Caco-2 (cell line): Measurements from ENCODE around the gene PIPOX. TPM values are rescaled to one million over a fixed set of nuclear protein-coding genes. Genes with fewer than 3 reads are reported as not detected.

Experiments used
- BruUV-seq: library from RNA; stranded (reverse); fragments of 400-500 nt; replicated peaks from 2 replicates; lab custom pipeline; 2021; lab: Mats Ljungman, UMichigan
- CTCF ChIA-PET: fragments of 300-600 bp; sonication (Branson Sonifier 250); formaldehyde crosslinking; loops from one replicate; lab custom pipeline; 2022; ENCODE audit warnings: antibody characterized with exemption; lab: Charles Lee
- POLR2A ChIA-PET: fragments of 300-600 bp; sonication (Branson Sonifier 250); formaldehyde crosslinking; loops from one replicate; lab custom pipeline; 2022; ENCODE audit warnings: antibody characterized with exemption; lab: Charles Lee
- DNase-seq, 2 experiments: peaks; one replicate each; pipeline versions ENCODE4 v3.0.0 to v3.0.0-alpha.2; 2020 to 2022
- H3K27me3 ChIP-seq: replicated peaks from 2 replicates; pipeline ENCODE4 v1.6.0; 2011; ENCODE audit warnings: low read length; ENCODE audit not compliant: control insufficient read depth, insufficient read depth
- H3K36me3 ChIP-seq: 2 replicates; pipeline ENCODE4 v1.5.1; 2011; ENCODE audit warnings: low read length; ENCODE audit not compliant: control insufficient read depth, insufficient read depth
- H3K4me1 ChIP-seq: fragments of 250-450 bp; sonication (Bioruptor Pico); 2 replicates; pipeline ENCODE4 v1.5.1; 2020; ENCODE audit warnings: mild to moderate bottlenecking
- H3K4me3 ChIP-seq: 2 replicates; pipeline ENCODE4 v1.5.1; 2011; ENCODE audit warnings: low read depth, mild to moderate bottlenecking, control low read depth, low read length
- H3K9me3 ChIP-seq: fragments of 250-450 bp; sonication (Bioruptor Pico); 2 replicates; pipeline ENCODE4 v1.5.1; 2020; ENCODE audit warnings: mild to moderate bottlenecking, moderate library complexity
- H3K27ac Mint-ChIP-seq: one replicate; pipeline ENCODE4 v1.8.0; 2022; ENCODE audit warnings: mixed read lengths; ENCODE audit not compliant: unreplicated experiment
- H3K27me3 Mint-ChIP-seq: one replicate; pipeline ENCODE4 v1.8.0; 2022; ENCODE audit warnings: mixed read lengths; ENCODE audit not compliant: insufficient read depth, unreplicated experiment
- H3K36me3 Mint-ChIP-seq: one replicate; pipeline ENCODE4 v1.8.0; 2022; ENCODE audit warnings: mild to moderate bottlenecking, mixed read lengths; ENCODE audit not compliant: insufficient read depth, unreplicated experiment
- H3K4me1 Mint-ChIP-seq: one replicate; pipeline ENCODE4 v1.8.0; 2022; ENCODE audit warnings: low read depth, mixed read lengths; ENCODE audit not compliant: unreplicated experiment
- H3K4me3 Mint-ChIP-seq: one replicate; pipeline ENCODE4 v1.8.0; 2022; ENCODE audit warnings: mild to moderate bottlenecking, moderate library complexity, mixed read lengths; ENCODE audit not compliant: unreplicated experiment
- H3K9me3 Mint-ChIP-seq: one replicate; pipeline ENCODE4 v1.8.0; 2022; ENCODE audit warnings: mixed read lengths; ENCODE audit not compliant: unreplicated experiment
- intact Hi-C: fragments of 100-400 bp; cut with micrococcal nuclease; formaldehyde crosslinking; loops from one replicate; pipeline ENCODE4 v1.10.0; 2022; ENCODE audit not compliant: unreplicated experiment
- total RNA-seq: library from RNA; stranded (reverse); gene quantifications from 2 replicates; pipeline ENCODE4 v1.2.3, GENCODE V29; 2022
- TF ChIP-seq, protein P1 (sequence below), 2 experiments: fragments of 200-600 bp in 1 of 2; IDR thresholded peaks; 1 replicate in 1 of 2; 2 replicates in 1 of 2; pipeline versions ENCODE4 v1.5.1 to v1.8.0; 2011 to 2022; ENCODE audit warnings: antibody characterized with exemption in 1 of 2, control low read depth in 1 of 2, inconsistent platforms in 1 of 2, low read depth in 1 of 2, low read length in 1 of 2, mild to moderate bottlenecking in 1 of 2, moderate library complexity in 1 of 2; ENCODE audit not compliant: insufficient read depth in 1 of 2, severe bottlenecking in 1 of 2, unreplicated experiment in 1 of 2

Gene PIPOX
- total RNA-seq, 1 experiment from 2014 or later: 2.2 TPM

DNA sequence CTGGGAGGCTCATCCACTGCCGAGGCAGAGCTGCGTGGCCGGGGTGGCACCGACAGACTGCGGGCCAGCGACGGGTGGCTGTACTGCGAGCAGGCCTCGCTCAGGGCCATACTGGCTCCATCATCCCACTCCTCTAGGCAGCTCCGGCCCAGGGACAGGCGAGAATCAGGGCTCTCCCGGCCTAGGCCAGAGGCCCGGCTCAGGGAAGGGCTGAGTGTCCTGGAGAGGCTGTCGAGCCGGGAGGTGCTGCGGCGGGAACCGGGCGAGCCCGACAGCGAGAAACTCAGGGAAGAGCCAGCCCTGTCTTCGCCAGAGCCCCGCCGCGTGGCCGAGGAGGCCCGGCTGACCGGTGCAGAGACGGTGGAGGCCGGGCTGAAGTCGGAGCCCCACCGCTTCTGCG lies 37.4 kb downstream of the PIPOX start:
- intact Hi-C loops: no loop called here
- Histone ChIP-seq H3K4me3 (no peak overlapping the region), H3K9me3 (no peaks in the 10 kb centered on the region), H3K36me3 (0 out of 2 replicates have a peak, but pooled peaks cover 1% of the 10 kb centered on the region), H3K4me1 (no peaks in the 10 kb centered on the region), H3K27me3 (no peaks in the 10 kb centered on the region)
- no peak for DNase-seq
- Mint-ChIP-seq H3K9me3 (no peaks in the 10 kb centered on the region), H3K4me1 (no peaks in the 10 kb centered on the region), H3K4me3 (no peak overlapping the region), H3K27me3 (no peaks in the 10 kb centered on the region), H3K27ac (no peak overlapping the region), H3K36me3 (peaks cover 4% of the 10 kb centered on the region)
- CTCF ChIA-PET: no interaction called here
- no TSS peak for BruUV-seq
- TF ChIP-seq, protein P1, sequence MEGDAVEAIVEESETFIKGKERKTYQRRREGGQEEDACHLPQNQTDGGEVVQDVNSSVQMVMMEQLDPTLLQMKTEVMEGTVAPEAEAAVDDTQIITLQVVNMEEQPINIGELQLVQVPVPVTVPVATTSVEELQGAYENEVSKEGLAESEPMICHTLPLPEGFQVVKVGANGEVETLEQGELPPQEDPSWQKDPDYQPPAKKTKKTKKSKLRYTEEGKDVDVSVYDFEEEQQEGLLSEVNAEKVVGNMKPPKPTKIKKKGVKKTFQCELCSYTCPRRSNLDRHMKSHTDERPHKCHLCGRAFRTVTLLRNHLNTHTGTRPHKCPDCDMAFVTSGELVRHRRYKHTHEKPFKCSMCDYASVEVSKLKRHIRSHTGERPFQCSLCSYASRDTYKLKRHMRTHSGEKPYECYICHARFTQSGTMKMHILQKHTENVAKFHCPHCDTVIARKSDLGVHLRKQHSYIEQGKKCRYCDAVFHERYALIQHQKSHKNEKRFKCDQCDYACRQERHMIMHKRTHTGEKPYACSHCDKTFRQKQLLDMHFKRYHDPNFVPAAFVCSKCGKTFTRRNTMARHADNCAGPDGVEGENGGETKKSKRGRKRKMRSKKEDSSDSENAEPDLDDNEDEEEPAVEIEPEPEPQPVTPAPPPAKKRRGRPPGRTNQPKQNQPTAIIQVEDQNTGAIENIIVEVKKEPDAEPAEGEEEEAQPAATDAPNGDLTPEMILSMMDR (IDR thresholded peaks at IDR 0.05; ENCODE audit: insufficient read depth in 1 of 2, low read depth in 1 of 2, low read length in 1 of 2, severe bottlenecking in 1 of 2, unreplicated experiment in 1 of 2): no peak
- POLR2A ChIA-PET: interaction anchor here (0.6 kb wide), 1 partner anchor 23 kb away, joined by 3 read pairs; no protein-coding TSS in a partner anchor

DNA sequence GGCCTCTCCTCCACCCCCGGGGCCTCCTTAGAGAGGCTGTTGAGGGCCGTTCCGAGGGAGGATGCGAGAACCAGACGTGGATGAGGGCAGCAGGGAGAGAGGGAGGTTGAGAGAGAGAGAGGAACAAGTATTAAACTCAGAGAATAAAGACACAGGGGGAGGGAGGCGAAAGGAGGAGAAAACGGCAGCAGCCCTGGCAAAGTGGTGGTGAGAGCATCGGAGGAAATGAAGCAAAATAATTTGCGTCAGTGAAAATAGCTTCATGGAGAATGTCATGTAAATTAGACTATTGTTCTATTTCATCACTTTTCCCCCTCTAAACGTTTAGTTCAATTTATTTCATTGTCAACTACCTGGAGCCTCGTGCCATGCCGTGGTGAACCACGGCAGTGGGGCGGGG lies 38.0 kb downstream of the PIPOX start:
- H3K4me1 Mint-ChIP-seq: no peaks in the 10 kb centered on the region

DNA sequence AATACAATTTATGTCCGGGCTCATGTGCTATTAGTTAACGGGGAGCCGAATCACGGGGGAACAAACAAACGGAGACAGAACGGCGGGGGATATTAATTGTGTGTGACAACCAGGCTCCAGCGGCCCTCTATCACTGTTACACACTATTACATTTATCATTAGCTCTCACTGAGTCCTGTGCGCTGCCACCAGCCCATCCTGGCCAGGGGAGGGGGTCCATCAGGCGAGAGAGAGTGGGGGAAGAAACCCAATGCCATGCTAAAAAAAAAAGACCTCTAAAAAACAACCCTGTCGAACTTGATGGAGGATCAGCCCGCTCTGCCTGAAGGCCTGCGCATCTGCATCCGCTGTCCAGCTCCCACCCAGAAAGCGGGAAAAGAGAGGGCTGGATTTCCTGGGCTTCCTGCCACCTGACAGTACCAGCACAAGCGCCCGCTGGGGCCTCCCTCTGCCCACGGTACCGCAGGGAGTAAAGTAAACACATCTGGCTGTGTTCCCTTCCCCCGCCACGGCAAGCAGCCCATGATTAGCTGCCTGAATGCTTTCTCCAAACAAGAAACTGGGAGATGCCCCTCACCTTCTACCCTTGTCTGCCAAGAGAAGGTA lies 41.7 kb downstream of the PIPOX start:
- Histone ChIP-seq H3K4me3 (no peak overlapping the region), H3K4me1 (no peaks in the 10 kb centered on the region), H3K36me3 (no peaks in the 10 kb centered on the region), H3K9me3 (no peaks in the 10 kb centered on the region), H3K27me3 (no peaks in the 10 kb centered on the region)
- intact Hi-C loops: no loop called here
- H3K4me1 Mint-ChIP-seq: no peaks in the 10 kb centered on the region
- H3K27ac Mint-ChIP-seq: no peak overlapping the region
- H3K4me3 Mint-ChIP-seq: no peak overlapping the region
- H3K36me3 Mint-ChIP-seq: peaks cover 16% of the 10 kb centered on the region
- H3K9me3 Mint-ChIP-seq: no peaks in the 10 kb centered on the region
- BruUV-seq: no TSS peak
- ChIA-PET POLR2A (interaction anchor here (0.5 kb wide), 1 partner anchor 32 kb away, joined by 3 read pairs; no protein-coding TSS in a partner anchor), CTCF (interaction anchor here (1.0 kb wide), 1 partner anchor 22 kb away, joined by 4 read pairs; no protein-coding TSS in a partner anchor)
- H3K27me3 Mint-ChIP-seq: no peaks in the 10 kb centered on the region
- no peak for DNase-seq
- TF ChIP-seq, protein P1 (IDR thresholded peaks at IDR 0.05; ENCODE audit: insufficient read depth in 1 of 2, low read depth in 1 of 2, low read length in 1 of 2, severe bottlenecking in 1 of 2, unreplicated experiment in 1 of 2): no peak

More for the DNA sequence above, 38.0 kb downstream of the PIPOX start:
- Histone ChIP-seq H3K9me3 (no peaks in the 10 kb centered on the region), H3K4me1 (no peaks in the 10 kb centered on the region), H3K4me3 (no peak overlapping the region), H3K36me3 (0 out of 2 replicates have a peak, but pooled peaks cover 1% of the 10 kb centered on the region), H3K27me3 (no peaks in the 10 kb centered on the region)
- no peaks in the 10 kb centered on the region for H3K9me3 Mint-ChIP-seq
- H3K36me3 Mint-ChIP-seq: peaks cover 4% of the 10 kb centered on the region
- BruUV-seq: no TSS peak
- DNase-seq: no peak
- ChIA-PET CTCF (no interaction called here), POLR2A (no interaction called here)
- TF ChIP-seq, protein P1 (IDR thresholded peaks at IDR 0.05; ENCODE audit: insufficient read depth in 1 of 2, low read depth in 1 of 2, low read length in 1 of 2, severe bottlenecking in 1 of 2, unreplicated experiment in 1 of 2): no peak
- no peak overlapping the region for H3K27ac Mint-ChIP-seq
- no peak overlapping the region for H3K4me3 Mint-ChIP-seq
- H3K27me3 Mint-ChIP-seq: no peaks in the 10 kb centered on the region
- intact Hi-C loops: no loop called here
